NCI-H82 (cell line): ENCODE measurements around the gene SLC35F1.
A peak's percentile ranks its signal among the peaks of the same experiment; 100 is the strongest.
"Not testable (repeated sequence)": the region's sequence is repeated elsewhere in the genome, so short reads cannot be mapped to it uniquely, and the experiment has no call there.

Source experiments
- DNase-seq: peaks from one replicate; lab custom pipeline; 2025; lab: John Stamatoyannopoulos, UW

Gene SLC35F1

GRCh38 chr6:117992856-117993255 is 85.8 kb downstream of the SLC35F1 start:
- no peak for DNase-seq

DNA sequence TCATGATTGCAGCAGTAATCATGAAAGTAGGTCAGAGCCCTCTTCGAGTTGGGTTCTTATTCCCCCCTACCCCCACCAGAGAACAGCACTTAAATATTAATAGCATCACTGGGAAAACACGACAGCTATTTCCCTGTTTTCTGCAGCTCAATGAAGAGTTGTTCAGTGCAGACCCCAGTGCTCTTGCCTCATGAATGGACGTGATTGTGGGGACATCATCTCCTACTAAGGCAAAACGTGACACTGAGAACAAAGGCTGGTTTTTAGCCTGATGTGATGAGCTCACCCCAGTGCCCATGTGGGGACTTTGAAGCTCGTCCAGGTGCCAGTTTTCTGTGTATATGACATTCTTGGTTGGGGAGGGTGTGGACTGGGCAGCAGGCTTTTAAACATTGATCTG is 105.9 kb downstream of the SLC35F1 start:
- no peak for DNase-seq

- DNase-seq, result no peak
Measured at GRCh38 chr6:118016532-118016931, 109.5 kb downstream of the SLC35F1 start.

- DNase-seq, result no peak
Measured at GRCh38 chr6:118017301-118017848, 110.3 kb downstream of the SLC35F1 start.

DNA sequence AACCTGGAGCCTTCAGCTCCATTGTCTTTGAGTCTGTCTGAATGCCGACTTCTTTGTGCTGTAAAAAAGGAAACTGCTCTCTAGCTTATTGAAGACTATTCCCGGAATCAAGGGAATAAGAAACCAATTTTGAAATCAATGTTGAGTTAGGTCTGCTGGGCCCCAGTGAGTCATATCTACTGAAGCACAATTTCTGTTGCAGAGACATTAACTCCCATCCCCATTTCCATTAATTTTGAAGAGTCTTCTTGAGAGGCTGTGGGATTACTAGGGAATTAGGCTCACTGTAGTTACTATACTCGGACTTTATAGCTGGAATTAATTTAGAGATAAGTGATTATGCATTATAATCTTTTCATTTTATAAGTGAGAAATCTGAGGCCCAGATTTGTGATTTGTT is 116.7 kb downstream of the SLC35F1 start:
- DNase-seq, result no peak

GRCh38 chr6:118029967-118030366 is 122.9 kb downstream of the SLC35F1 start:
- no peak for DNase-seq

GRCh38 chr6:118037479-118037878 is 130.4 kb downstream of the SLC35F1 start:
- not testable (repeated sequence) for DNase-seq

DNA sequence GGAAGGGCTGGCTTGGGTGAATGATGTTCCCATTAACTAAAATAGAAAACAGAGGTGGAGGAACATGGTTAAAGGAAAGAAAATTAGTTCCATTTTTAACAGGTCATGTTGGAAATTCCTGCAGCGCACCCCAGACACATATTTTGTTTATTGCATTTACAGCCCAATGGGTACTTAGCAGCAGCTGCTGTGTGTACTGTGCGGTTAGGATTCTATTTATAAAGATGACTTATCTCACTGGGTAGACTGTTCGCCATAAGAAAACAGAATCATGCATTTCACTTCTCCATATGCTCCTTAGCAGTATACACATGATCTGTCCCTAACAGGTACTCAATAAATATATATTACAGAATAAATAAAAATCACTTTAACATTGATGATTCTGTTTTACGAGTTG is 135.8 kb downstream of the SLC35F1 start:
- DNase-seq, result no peak

- no peak for DNase-seq
Measured at GRCh38 chr6:118044275-118044674, 137.2 kb downstream of the SLC35F1 start.

GRCh38 chr6:118054082-118054481 is 147.0 kb downstream of the SLC35F1 start:
- no peak for DNase-seq

DNA sequence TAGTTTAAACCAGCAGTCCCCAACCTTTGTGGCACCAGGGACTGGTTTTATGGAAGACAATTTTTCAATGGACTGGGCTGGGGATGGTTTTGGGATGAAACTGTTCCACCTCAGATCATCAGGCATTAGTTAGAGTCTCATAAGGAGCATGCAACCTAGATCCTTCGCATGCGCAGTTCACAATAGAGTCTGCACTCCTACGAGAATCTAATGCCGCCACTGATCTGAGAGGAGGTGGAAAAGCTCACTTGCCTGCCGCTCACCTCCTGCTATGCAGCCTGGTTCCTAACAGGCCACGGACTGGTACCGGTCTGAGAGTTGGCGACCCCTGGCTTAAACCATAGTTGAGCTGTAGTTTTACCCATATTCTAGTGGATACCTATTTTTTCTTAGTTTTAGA is 154.6 kb downstream of the SLC35F1 start:
- no peak for DNase-seq

- peak; percentile 15 for DNase-seq
Measured at GRCh38 chr6:118080547-118080946, 173.5 kb downstream of the SLC35F1 start.

DNA sequence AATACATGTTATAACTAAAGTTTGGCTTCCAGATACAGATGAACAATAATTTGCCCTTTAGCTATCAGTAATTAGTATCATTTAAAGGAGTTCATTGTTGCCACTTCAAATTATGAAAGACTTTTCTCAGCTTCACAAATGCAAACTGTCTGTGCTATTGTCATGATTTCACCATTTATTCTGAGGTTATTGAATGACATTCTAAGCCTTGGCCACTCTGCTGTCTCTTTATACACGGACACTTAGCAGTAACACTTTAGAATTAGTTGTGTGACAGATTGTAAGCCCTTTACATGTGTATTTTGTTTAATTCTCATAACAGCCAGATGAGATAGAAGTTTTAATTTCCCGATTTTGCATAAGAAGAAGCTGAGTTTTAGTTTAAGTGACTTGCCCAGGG is 176.6 kb downstream of the SLC35F1 start:
- no peak for DNase-seq

GRCh38 chr6:118085665-118086064 is 178.6 kb downstream of the SLC35F1 start:
- no peak for DNase-seq

GRCh38 chr6:118086159-118086558 is 179.1 kb downstream of the SLC35F1 start:
- no peak for DNase-seq

DNA sequence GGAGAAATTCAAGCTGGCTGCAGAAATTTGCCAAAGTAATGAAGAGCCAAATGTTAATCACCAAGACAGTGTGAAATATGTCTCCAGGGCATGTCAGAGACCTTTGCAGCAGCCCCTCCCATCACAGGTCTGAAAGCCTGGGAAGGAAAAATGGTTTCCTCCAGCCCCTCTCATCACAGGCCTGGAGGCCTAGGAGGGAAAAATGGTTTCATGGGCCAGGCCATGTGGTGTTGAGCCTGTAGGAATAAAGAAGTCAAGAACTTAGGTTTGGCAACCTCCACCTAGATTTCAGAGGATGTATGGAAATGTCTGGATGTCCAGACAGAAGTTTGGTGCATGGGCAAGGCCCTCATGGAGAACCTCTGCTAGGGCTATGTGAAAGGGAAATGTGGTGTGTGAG is 185.0 kb downstream of the SLC35F1 start:
- no peak for DNase-seq

DNA sequence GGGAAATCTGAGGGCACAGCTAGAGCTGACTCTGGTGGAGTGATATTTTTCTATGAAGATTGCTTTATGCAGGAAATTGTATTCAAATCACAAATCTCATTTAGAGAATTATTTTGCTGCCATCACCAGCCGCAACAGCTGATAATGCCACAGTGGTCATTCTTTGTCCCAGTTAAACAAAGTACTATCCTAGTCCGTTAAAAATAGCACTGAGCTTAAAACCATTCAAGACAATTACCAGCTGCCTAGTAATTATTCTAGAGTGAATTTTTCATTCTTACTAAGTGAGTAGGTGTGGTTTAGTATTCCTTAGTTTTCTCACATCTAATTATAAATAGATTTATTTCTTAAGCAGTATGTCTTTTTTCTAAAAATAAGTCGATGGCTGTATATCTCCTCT is 190.5 kb downstream of the SLC35F1 start:
- no peak for DNase-seq

DNA sequence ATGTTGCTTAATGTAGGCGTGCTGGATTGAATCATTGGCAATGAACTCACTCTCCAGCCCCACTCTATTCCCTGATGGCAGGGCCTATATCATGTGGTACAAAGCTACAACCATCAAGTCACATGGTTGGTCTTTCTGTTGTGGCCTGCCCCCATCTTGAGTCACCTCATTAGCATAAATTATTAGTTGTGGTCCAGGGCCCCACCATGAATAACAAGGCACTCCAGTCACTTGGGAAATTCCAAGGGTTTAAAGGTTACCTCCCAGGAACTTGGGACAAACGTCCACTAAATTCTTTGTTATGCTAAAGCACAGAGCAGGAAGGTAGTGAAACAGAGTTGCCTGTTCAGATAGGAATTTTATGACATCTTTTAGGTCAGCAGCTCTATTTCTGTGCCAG is 193.7 kb downstream of the SLC35F1 start:
- DNase-seq, result no peak

DNA sequence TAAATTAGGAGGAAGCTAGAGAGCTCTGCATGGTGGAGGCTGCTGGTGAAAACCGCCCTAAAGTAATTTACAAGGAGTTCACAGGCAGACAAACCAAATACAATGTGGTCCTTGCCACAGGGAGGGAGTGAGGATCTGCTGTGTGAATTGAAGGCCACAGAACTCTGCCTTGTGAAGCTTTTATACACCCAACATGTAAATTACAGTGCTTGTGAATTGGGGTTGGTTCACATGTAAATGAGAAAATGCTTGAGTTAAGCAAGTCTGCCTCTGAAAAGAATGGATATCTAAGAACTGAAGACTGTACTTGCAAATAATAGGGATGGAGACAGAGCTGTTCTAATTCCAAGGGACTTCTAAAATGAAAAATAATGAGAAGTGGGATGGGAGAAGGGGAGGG is 194.2 kb downstream of the SLC35F1 start:
- DNase-seq, result no peak

GRCh38 chr6:118101831-118102345 is 194.8 kb downstream of the SLC35F1 start:
- DNase-seq, result no peak

GRCh38 chr6:118102401-118102800 is 195.3 kb downstream of the SLC35F1 start:
- DNase-seq, result no peak

DNA sequence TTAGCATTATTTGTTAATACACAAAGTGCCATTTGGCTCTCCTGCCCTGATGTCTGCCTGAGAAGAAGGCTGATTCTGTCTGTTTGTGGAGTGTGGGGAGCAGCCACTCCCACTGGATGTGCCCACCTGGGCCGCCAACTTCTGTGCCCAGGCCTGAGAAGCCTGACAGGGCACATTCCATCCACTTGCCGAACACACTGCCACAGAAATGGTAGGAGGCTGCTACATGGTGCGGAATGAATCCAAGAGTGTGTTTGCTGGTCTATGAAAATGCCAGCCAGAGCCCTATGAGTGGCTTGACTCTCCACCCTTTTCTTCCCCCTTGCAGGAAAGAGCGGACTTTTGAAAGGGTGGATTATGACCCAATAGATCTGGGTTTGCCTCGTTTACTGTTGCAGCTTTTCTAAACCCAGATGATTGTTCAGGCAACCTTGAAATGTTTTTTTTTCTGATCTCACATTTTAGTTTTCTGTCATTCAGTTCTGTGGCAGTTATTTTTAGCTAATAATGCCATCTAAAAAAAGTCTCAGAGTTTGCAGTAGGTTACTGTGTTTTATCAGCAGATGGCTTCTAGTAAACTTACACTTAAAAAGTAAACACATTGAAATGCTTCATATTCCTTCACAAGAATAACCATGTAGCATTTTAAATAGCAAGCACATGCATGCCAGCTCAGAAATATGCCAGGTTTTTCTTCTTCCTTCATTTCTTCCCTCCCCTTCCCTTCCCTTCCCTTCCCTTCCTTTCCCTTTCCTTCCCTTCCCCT is 196.5 kb downstream of the SLC35F1 start:
- DNase-seq, result no peak

DNA sequence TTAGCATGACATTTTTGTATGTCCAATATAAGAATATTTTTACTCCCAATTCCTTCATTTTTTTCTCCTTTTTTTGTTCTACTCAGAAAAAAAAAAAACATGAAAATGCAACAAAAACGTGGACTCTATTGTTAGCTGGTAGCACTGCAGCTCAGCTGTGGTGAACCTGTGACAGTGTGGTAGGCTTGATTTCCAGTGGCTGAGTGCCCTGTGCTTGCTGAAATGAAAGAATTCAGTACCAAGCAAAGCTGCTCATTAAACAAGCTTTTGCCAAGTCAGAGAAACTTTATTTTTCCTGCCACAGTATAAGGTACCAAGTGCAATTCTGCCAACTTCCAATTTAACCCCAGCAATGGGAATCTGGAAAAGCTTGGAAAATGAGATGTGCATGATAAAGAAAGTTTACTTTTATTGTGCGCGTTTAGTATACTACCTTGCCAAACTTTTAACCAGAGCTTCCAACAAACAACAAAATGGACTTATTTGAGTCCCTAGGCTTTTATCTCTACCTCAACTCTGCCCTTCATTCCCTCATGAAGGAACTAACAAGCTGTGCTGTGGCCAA is 215.2 kb downstream of the SLC35F1 start:
- DNase-seq, result no peak
